ENCODE results near the gene CCDC24.
A peak's percentile ranks its signal among the peaks of the same experiment; 100 is the strongest.

Gene CCDC24

GRCh38 chr1:44029260-44029910, 38.0 kb downstream of the CCDC24 start:
- DNase-seq, result no peak

- peak; percentile 68 for DNase-seq
These were observed 38.7 kb downstream of the CCDC24 start for GRCh38 chr1:44029911-44030604.

- no peak for DNase-seq
These were observed 39.3 kb downstream of the CCDC24 start for GRCh38 chr1:44030605-44031251.

GRCh38 chr1:44031252-44032169, 40.1 kb downstream of the CCDC24 start, which contains the start of gene SLC6A9:
Gene SLC6A9, minus strand, starts transcription at chr1:44031462. Its CDS starts 7,185 bp downstream, at chr1:44024277.
- no peak for DNase-seq

GRCh38 chr1:44032170-44032790, 40.9 kb downstream of the CCDC24 start:
- DNase-seq, result no peak

GRCh38 chr1:44033041-44033575, 41.7 kb downstream of the CCDC24 start:
- DNase-seq, result no peak

GRCh38 chr1:44033756-44034155, 42.4 kb downstream of the CCDC24 start:
- DNase-seq, result no peak

- DNase-seq, result no peak
These were observed 43.0 kb downstream of the CCDC24 start for GRCh38 chr1:44034423-44034822.

GRCh38 chr1:44034976-44035716, 43.7 kb downstream of the CCDC24 start:
- DNase-seq, result no peak

- no peak for DNase-seq
These were observed 44.5 kb downstream of the CCDC24 start for GRCh38 chr1:44035726-44036408.

GRCh38 chr1:44036409-44037139, 45.2 kb downstream of the CCDC24 start:
- peak; percentile 17 for DNase-seq

- no peak for DNase-seq
These were observed 45.8 kb downstream of the CCDC24 start for GRCh38 chr1:44037154-44037553.

- DNase-seq, result no peak
These were observed 47.7 kb downstream of the CCDC24 start for GRCh38 chr1:44038876-44039657.

- no peak for DNase-seq
These were observed 49.0 kb downstream of the CCDC24 start for GRCh38 chr1:44040418-44040817.

GRCh38 chr1:44040846-44041245, 49.4 kb downstream of the CCDC24 start:
- DNase-seq, result peak; percentile 15

GRCh38 chr1:44043176-44044070, 52.0 kb downstream of the CCDC24 start:
- DNase-seq, result no peak

- DNase-seq, result no peak
These were observed 52.8 kb downstream of the CCDC24 start for GRCh38 chr1:44044071-44044801.

Measured in kidney glomerular epithelial cell (primary cell).